AG04449 (cell line): ENCODE data around the gene PARD3B.

Source experiments
- CTCF ChIA-PET: fragments of 350-600 bp; formaldehyde crosslinking; extraction: SDS; loops from one replicate; lab custom pipeline; 2021; ENCODE audit warnings: antibody characterized with exemption; lab: Yijun Ruan, JAX
- POLR2A ChIA-PET: fragments of 400-600, 350-600 bp; formaldehyde crosslinking; extraction: SDS; loops from one replicate; lab custom pipeline; 2020; ENCODE audit warnings: antibody characterized with exemption, inconsistent platforms; lab: Yijun Ruan, JAX
- DNase-seq: peaks from one replicate; pipeline ENCODE4 v3.0.0-alpha.2; 2010; ENCODE audit warnings: low read depth, low spot score
- H3K4me3 ChIP-seq: 2 replicates; pipeline ENCODE4 v1.5.1; 2011; ENCODE audit warnings: low read depth, mild to moderate bottlenecking, control low read depth, low read length
- CTCF ChIP-seq: IDR thresholded peaks from one replicate; pipeline ENCODE4 v1.5.1; 2011; ENCODE audit warnings: mild to moderate bottlenecking, moderate library complexity, low read length, control low read depth, inconsistent platforms; ENCODE audit not compliant: insufficient read depth; ENCODE audit errors: missing control alignments

The PARD3B gene

DNA sequence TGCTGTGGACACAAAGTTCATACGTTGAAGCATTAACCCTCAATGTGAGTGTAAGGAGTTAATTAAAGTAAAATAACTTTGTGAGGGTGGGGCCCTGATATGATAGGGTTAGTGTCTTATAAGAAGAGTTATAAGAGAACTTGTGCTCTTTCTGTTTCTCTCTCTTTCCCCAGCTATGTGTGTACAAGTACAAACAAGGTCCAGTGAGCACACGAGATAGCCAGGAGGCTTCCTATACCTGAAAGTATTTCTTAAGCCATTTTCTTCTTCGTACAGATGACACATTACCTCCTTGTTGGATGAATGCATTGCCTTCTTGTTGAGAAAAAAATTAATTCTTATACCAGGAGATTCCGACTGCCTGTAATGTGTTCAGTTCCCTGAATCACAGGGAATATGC is 301.2 kb downstream of the PARD3B start:
- POLR2A ChIA-PET, result no interaction called here

GRCh38 chr2:204849892-204850291 is 304.6 kb downstream of the PARD3B start:
- no peak for TF ChIP-seq CTCF
- DNase-seq, result no peak
- H3K4me3 ChIP-seq, result no peak overlapping the region
- ChIA-PET POLR2A (no interaction called here), CTCF (interaction anchor here (1.0 to 1.6 kb wide), 2 partner anchors 11 to 826 kb away, joined by 3 to 6 read pairs; no protein-coding TSS in a partner anchor)

More for the DNA sequence above, 301.2 kb downstream of the PARD3B start:
- no peak for DNase-seq
- CTCF ChIA-PET, result interaction anchor here (1.3 kb wide), 1 partner anchor 833 kb away, joined by 3 read pairs; no protein-coding TSS in a partner anchor
- TF ChIP-seq CTCF, result no peak
- H3K4me3 ChIP-seq, result no peak overlapping the region

- DNase-seq, result no peak
- no peak for TF ChIP-seq CTCF
- H3K4me3 ChIP-seq, result no peak overlapping the region
- POLR2A ChIA-PET, result no interaction called here
- CTCF ChIA-PET, result interaction anchor here (1.0 to 1.6 kb wide), 3 partner anchors 10 to 825 kb away, joined by 3 to 6 read pairs (median 3); no protein-coding TSS in a partner anchor
Measured at GRCh38 chr2:204850581-204850980, 305.3 kb downstream of the PARD3B start.

- no peak for DNase-seq
- no peak overlapping the region for H3K4me3 ChIP-seq
- TF ChIP-seq CTCF, result no peak
- POLR2A ChIA-PET, result no interaction called here
- CTCF ChIA-PET, result interaction anchor here (1.4 kb wide), 1 partner anchor 594 kb away, joined by 3 read pairs; no protein-coding TSS in a partner anchor
Measured at GRCh38 chr2:204853905-204854304, 308.6 kb downstream of the PARD3B start.

DNA sequence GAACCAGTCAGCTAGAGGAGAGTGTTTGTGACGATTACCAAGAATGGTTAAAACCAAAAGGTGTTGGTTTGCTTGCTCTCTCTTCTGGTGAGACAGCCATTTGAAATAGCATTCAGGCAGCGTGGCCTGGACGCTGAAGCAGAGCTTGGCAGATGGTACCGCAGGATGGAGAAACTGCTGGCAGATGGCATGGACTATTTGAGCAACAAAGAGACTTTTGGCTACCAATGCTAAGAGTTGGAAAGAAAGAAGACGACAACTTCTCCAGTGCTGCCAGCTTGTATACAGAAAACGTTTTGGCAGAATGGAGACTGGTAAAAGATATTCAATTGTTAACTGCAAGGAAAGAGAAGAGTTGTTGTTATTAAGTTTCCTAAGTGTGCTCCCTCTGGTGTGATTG is 315.0 kb downstream of the PARD3B start:
- TF ChIP-seq CTCF, result no peak
- POLR2A ChIA-PET, result no interaction called here
- no peak for DNase-seq

GRCh38 chr2:204862809-204863208 is 317.5 kb downstream of the PARD3B start:
- no peak for TF ChIP-seq CTCF
- ChIA-PET CTCF (no interaction called here), POLR2A (no interaction called here)
- no peak for DNase-seq
- H3K4me3 ChIP-seq, result no peak overlapping the region

More for the DNA sequence above, 315.0 kb downstream of the PARD3B start:
- H3K4me3 ChIP-seq, result no peak overlapping the region
- CTCF ChIA-PET, result interaction anchor here (1.0 to 1.2 kb wide), 2 partner anchors 9 to 10 kb away, joined by 3 read pairs; no protein-coding TSS in a partner anchor
